AG04450 (cell line): ENCODE measurements around the gene ANO4. TPM values are rescaled to one million over a fixed set of nuclear protein-coding genes. Genes with fewer than 3 reads are reported as not detected.

Experiments
- CTCF ChIA-PET: fragments of 300-600, 350-600 bp; formaldehyde crosslinking; extraction: SDS; loops from one replicate; lab custom pipeline; 2022; ENCODE audit warnings: antibody characterized with exemption, inconsistent platforms; lab: Charles Lee
- POLR2A ChIA-PET: fragments of 350-600 bp; formaldehyde crosslinking; extraction: SDS; loops from one replicate; lab custom pipeline; 2021; ENCODE audit warnings: antibody characterized with exemption, inconsistent platforms; lab: Yijun Ruan, JAX
- DNase-seq: peaks from one replicate; pipeline ENCODE4 v3.0.0-alpha.2; 2011; ENCODE audit warnings: low read depth, low spot score
- H3K27ac ChIP-seq: one replicate; pipeline ENCODE4 v1.5.1; 2012; ENCODE audit warnings: low read depth, low read length, control low read depth
- H3K27me3 ChIP-seq: one replicate; pipeline ENCODE4 v1.6.0; 2012; ENCODE audit warnings: low read length; ENCODE audit not compliant: control insufficient read depth, insufficient read depth
- H3K4me3 ChIP-seq: 2 replicates; pipeline ENCODE4 v1.5.1; 2011; ENCODE audit warnings: mild to moderate bottlenecking, low read depth, low read length, control low read depth
- H3K9me3 ChIP-seq: 2 replicates; pipeline ENCODE4 v1.5.1; 2012; ENCODE audit warnings: low read length; ENCODE audit not compliant: control insufficient read depth, insufficient read depth
- CTCF ChIP-seq: IDR thresholded peaks from 2 replicates; pipeline ENCODE4 v1.5.1; 2011; ENCODE audit warnings: low read depth, low read length, control low read depth, inconsistent platforms
- polyA plus RNA-seq: library from polyadenylated mRNA; depleted of rRNA; stranded (reverse); fragments of >200 nt; gene quantifications from 2 replicates; pipeline ENCODE4 v1.2.3, GENCODE V29; 2011

The ANO4 gene
- polyA plus RNA-seq, 1 experiment, result 7.5 TPM

GRCh38 chr12:100964028-100964427, 169.5 kb downstream of the ANO4 start:
- no peak overlapping the region for H3K27ac ChIP-seq
- ChIA-PET POLR2A (no interaction called here), CTCF (no interaction called here)
- TF ChIP-seq CTCF, result no peak
- no peaks in the 10 kb centered on the region for H3K9me3 ChIP-seq
- no peaks in the 10 kb centered on the region for H3K27me3 ChIP-seq
- DNase-seq, result no peak
- H3K4me3 ChIP-seq, result no peak overlapping the region

GRCh38 chr12:100967189-100967588, 172.6 kb downstream of the ANO4 start:
- no peak for DNase-seq
- Histone ChIP-seq H3K27ac (no peak overlapping the region), H3K27me3 (no peaks in the 10 kb centered on the region), H3K4me3 (no peak overlapping the region), H3K9me3 (no peaks in the 10 kb centered on the region)
- ChIA-PET CTCF (no interaction called here), POLR2A (no interaction called here)
- no peak for TF ChIP-seq CTCF

- DNase-seq, result no peak
- Histone ChIP-seq H3K4me3 (no peak overlapping the region), H3K27ac (no peak overlapping the region), H3K9me3 (no peaks in the 10 kb centered on the region), H3K27me3 (no peaks in the 10 kb centered on the region)
- CTCF ChIA-PET, result no interaction called here
- TF ChIP-seq CTCF, result no peak
- POLR2A ChIA-PET, result no interaction called here
These were observed 176.3 kb downstream of the ANO4 start for GRCh38 chr12:100970894-100971293.

GRCh38 chr12:100972121-100972520, 177.5 kb downstream of the ANO4 start:
- Histone ChIP-seq H3K27me3 (no peaks in the 10 kb centered on the region), H3K27ac (no peak overlapping the region), H3K4me3 (no peak overlapping the region), H3K9me3 (no peaks in the 10 kb centered on the region)
- ChIA-PET CTCF (no interaction called here), POLR2A (no interaction called here)
- no peak for DNase-seq
- TF ChIP-seq CTCF, result no peak

GRCh38 chr12:100974341-100974740, 179.8 kb downstream of the ANO4 start:
- no peak for TF ChIP-seq CTCF
- no peak overlapping the region for H3K4me3 ChIP-seq
- no peaks in the 10 kb centered on the region for H3K27me3 ChIP-seq
- no peak overlapping the region for H3K27ac ChIP-seq
- CTCF ChIA-PET, result no interaction called here
- no peaks in the 10 kb centered on the region for H3K9me3 ChIP-seq
- no peak for DNase-seq
- POLR2A ChIA-PET, result no interaction called here
